Activated CD8-positive, alpha-beta T cell treated with anti-CD3 and anti-CD28 coated beads for 36 hours (primary cell): ENCODE measurements around the gene MAN2A2. TPM values are rescaled to one million over a fixed set of nuclear protein-coding genes. Genes with fewer than 3 reads are reported as not detected.
"Not testable (repeated sequence)": the region's sequence is repeated elsewhere in the genome, so short reads cannot be mapped to it uniquely, and the experiment has no call there.

Source experiments
- ATAC-seq: fragments of 200-7000 bp; cut with Tn5 transposase; one replicate; pipeline ENCODE4 v1.10.0; 2021; ENCODE audit warnings: mild to moderate bottlenecking, moderate library complexity
- CTCF ChIA-PET: fragments of 350-600 bp; sonication (Branson Sonifier 250); formaldehyde crosslinking; loops from one replicate; lab custom pipeline; 2021; ENCODE audit warnings: antibody characterized with exemption; lab: Charles Lee
- POLR2A ChIA-PET: fragments of 350-600 bp; sonication (Branson Sonifier 250); formaldehyde crosslinking; loops from one replicate; lab custom pipeline; 2021; ENCODE audit warnings: antibody characterized with exemption; lab: Charles Lee
- DNase-seq: peaks from one replicate; pipeline ENCODE4 v3.0.0-alpha.2; 2020
- H3K27ac Mint-ChIP-seq: one replicate; pipeline ENCODE4 v1.8.0; 2021; ENCODE audit warnings: mild to moderate bottlenecking, mixed read lengths
- H3K27me3 Mint-ChIP-seq: one replicate; pipeline ENCODE4 v1.8.0; 2021; ENCODE audit warnings: mixed read lengths
- H3K36me3 Mint-ChIP-seq: one replicate; pipeline ENCODE4 v1.8.0; 2021; ENCODE audit warnings: low read depth, mixed read lengths
- H3K4me1 Mint-ChIP-seq: one replicate; pipeline ENCODE4 v1.8.0; 2021; ENCODE audit warnings: low read depth, mixed read lengths
- H3K4me3 Mint-ChIP-seq: one replicate; pipeline ENCODE4 v1.8.0; 2021; ENCODE audit warnings: mild to moderate bottlenecking, moderate library complexity, mixed read lengths
- H3K9me3 Mint-ChIP-seq: one replicate; pipeline ENCODE4 v1.8.0; 2021; ENCODE audit warnings: mixed read lengths
- CTCF ChIP-seq: fragments of 200-600 bp; IDR thresholded peaks from one replicate; pipeline ENCODE4 v1.8.0; 2022; ENCODE audit warnings: antibody characterized with exemption, mild to moderate bottlenecking
- intact Hi-C: fragments of 100-400 bp; cut with micrococcal nuclease; formaldehyde crosslinking; loops from one replicate; pipeline ENCODE4 v1.10.0; 2022
- total RNA-seq, 2 experiments: library from RNA; stranded (reverse); gene quantifications; one replicate each; pipeline ENCODE4 v1.2.3, GENCODE V29; 2021

The MAN2A2 gene
- total RNA-seq, 2 experiments from 2014 or later: 85.0 to 87.7 TPM

- ATAC-seq (peak; percentile 57), DNase-seq (peak; percentile 83)
- Mint-ChIP-seq H3K27ac (peak overlapping the region; percentile 89), H3K27me3 (no peaks in the 10 kb centered on the region), H3K4me1 (peaks cover 55% of the 10 kb centered on the region), H3K36me3 (peaks cover 33% of the 10 kb centered on the region), H3K9me3 (no peaks in the 10 kb centered on the region), H3K4me3 (peak overlapping the region; percentile 83)
- TF ChIP-seq CTCF: no peak
- intact Hi-C loops: loop anchor here (5.0 kb wide), 2 partner anchors 35 to 55 kb away; no protein-coding TSS in a partner anchor
- CTCF ChIA-PET: interaction anchor here (1.0 to 2.1 kb wide), 2 partner anchors 13 to 39 kb away, joined by 3 to 18 read pairs; no protein-coding TSS in a partner anchor
- POLR2A ChIA-PET: interaction anchor here (1.0 to 1.7 kb wide), 7 partner anchors 9 to 109 kb away, joined by 3 to 8 read pairs (median 3); partner anchors contain the start of gene MAN2A2
Observed at GRCh38 chr15:90872486-90873184, 30.5 kb upstream of the MAN2A2 start.

- TF ChIP-seq CTCF: no peak
- ChIA-PET POLR2A (interaction anchor here (0.6 to 1.7 kb wide), 12 partner anchors 9 to 110 kb away, joined by 3 to 8 read pairs (median 3); partner anchors contain the start of gene MAN2A2), CTCF (interaction anchor here (0.8 to 2.1 kb wide), 6 partner anchors 12 to 254 kb away, joined by 3 to 18 read pairs (median 5); partner anchors contain the start of gene HDDC3)
- H3K27me3 Mint-ChIP-seq: no peaks in the 10 kb centered on the region
- peak overlapping the region; percentile 83 for H3K4me3 Mint-ChIP-seq
- H3K9me3 Mint-ChIP-seq: no peaks in the 10 kb centered on the region
- no peak for DNase-seq
- intact Hi-C loops: loop anchor here (5.0 kb wide), 2 partner anchors 36 to 56 kb away; no protein-coding TSS in a partner anchor
- peaks cover 49% of the 10 kb centered on the region for H3K4me1 Mint-ChIP-seq
- peak overlapping the region; percentile 89 for H3K27ac Mint-ChIP-seq
- ATAC-seq: no peak
- H3K36me3 Mint-ChIP-seq: peaks cover 39% of the 10 kb centered on the region
Observed at GRCh38 chr15:90873488-90873997, 29.6 kb upstream of the MAN2A2 start.

GRCh38 chr15:90873998-90874605, 29.0 kb upstream of the MAN2A2 start:
- ChIA-PET CTCF (interaction anchor here (0.8 to 2.1 kb wide), 5 partner anchors 11 to 255 kb away, joined by 3 to 18 read pairs (median 7); partner anchors contain the start of gene HDDC3), POLR2A (interaction anchor here (0.6 to 1.7 kb wide), 11 partner anchors 8 to 59 kb away, joined by 3 to 8 read pairs (median 3); partner anchors contain the start of gene MAN2A2)
- TF ChIP-seq CTCF: no peak
- peak overlapping the region; percentile 83 for H3K4me3 Mint-ChIP-seq
- H3K27me3 Mint-ChIP-seq: no peaks in the 10 kb centered on the region
- intact Hi-C loops: loop anchor here (5.0 kb wide), 2 partner anchors 37 to 57 kb away; no protein-coding TSS in a partner anchor
- H3K27ac Mint-ChIP-seq: no peak overlapping the region
- H3K36me3 Mint-ChIP-seq: peaks cover 41% of the 10 kb centered on the region
- H3K9me3 Mint-ChIP-seq: no peaks in the 10 kb centered on the region
- peaks cover 43% of the 10 kb centered on the region for H3K4me1 Mint-ChIP-seq
- ATAC-seq (no peak), DNase-seq (no peak)

GRCh38 chr15:90874986-90875385, 28.1 kb upstream of the MAN2A2 start:
- intact Hi-C loops: loop anchor here (5.0 kb wide), 2 partner anchors 38 to 58 kb away; no protein-coding TSS in a partner anchor
- peaks cover 34% of the 10 kb centered on the region for H3K4me1 Mint-ChIP-seq
- H3K27ac Mint-ChIP-seq, H3K27me3 Mint-ChIP-seq, POLR2A ChIA-PET, ATAC-seq, H3K9me3 Mint-ChIP-seq, H3K4me3 Mint-ChIP-seq: not testable (repeated sequence)
- DNase-seq: peak; percentile 3
- H3K36me3 Mint-ChIP-seq: peaks cover 49% of the 10 kb centered on the region
- CTCF ChIA-PET: interaction anchor here (0.7 to 2.1 kb wide), 3 partner anchors 11 to 227 kb away, joined by 3 to 18 read pairs (median 3); no protein-coding TSS in a partner anchor

- intact Hi-C loops: no loop called here
- no peak for DNase-seq
- H3K27ac Mint-ChIP-seq: no peak overlapping the region
- ChIA-PET POLR2A (interaction anchor here (0.6 kb wide), 1 partner anchor 66 kb away, joined by 3 read pairs; no protein-coding TSS in a partner anchor), CTCF (interaction anchor here (0.7 to 1.0 kb wide), 3 partner anchors 11 to 228 kb away, joined by 3 read pairs; no protein-coding TSS in a partner anchor)
- TF ChIP-seq CTCF: no peak
- no peaks in the 10 kb centered on the region for H3K27me3 Mint-ChIP-seq
- peaks cover 54% of the 10 kb centered on the region for H3K36me3 Mint-ChIP-seq
- ATAC-seq: no peak
- no peaks in the 10 kb centered on the region for H3K9me3 Mint-ChIP-seq
- peaks cover 28% of the 10 kb centered on the region for H3K4me1 Mint-ChIP-seq
- no peak overlapping the region for H3K4me3 Mint-ChIP-seq
Observed at GRCh38 chr15:90875549-90875981, 27.5 kb upstream of the MAN2A2 start.
